Inflammatory macrophage (primary cell): ENCODE results near the gene RAB26.

Source experiments
- DNase-seq, 2 donors: peaks; one replicate each; pipeline ENCODE4 v3.0.0-alpha.2; 2020 to 2022

Gene RAB26

DNA sequence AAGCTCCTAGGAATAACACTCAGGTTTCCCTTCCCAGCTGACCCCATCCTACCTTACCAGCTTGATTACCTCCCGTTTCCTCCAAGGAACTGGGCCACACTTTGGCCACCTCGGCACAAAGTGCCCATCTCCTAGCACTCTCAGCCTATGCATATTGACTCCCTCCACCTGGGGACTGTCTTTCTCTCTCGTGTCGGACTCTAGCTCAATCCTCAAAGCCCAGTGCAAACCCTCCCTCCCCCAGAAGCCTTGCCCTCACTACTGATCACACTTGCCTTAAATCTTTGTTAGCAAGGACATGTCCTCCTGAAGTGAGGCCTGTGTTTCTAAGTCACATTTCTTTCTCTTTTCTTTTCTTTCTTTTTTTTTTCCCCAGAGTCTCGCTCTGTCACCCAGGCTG lies 2.6 kb upstream of the RAB26 start:
- DNase-seq = no peak

DNA sequence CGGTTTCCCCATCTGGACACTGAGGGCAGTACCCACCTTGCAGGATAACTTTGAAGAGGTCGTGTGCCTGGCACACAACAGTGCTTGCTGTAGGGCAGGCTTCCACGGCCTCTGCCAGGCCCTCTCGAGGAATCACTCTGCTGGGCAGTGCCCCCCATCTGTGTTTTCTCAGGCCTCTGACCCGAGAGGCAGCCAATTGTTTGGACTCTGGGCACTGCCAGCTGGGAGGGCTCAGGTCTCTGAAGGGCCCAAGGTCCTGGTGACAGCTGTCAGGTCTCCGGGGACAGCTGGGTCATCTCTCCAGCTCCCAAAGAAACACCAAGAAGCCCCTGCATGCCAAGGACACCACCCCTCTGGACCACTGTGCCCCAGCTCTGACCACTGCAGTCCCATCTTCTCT lies 1.0 kb upstream of the RAB26 start:
- DNase-seq = no peak

DNA sequence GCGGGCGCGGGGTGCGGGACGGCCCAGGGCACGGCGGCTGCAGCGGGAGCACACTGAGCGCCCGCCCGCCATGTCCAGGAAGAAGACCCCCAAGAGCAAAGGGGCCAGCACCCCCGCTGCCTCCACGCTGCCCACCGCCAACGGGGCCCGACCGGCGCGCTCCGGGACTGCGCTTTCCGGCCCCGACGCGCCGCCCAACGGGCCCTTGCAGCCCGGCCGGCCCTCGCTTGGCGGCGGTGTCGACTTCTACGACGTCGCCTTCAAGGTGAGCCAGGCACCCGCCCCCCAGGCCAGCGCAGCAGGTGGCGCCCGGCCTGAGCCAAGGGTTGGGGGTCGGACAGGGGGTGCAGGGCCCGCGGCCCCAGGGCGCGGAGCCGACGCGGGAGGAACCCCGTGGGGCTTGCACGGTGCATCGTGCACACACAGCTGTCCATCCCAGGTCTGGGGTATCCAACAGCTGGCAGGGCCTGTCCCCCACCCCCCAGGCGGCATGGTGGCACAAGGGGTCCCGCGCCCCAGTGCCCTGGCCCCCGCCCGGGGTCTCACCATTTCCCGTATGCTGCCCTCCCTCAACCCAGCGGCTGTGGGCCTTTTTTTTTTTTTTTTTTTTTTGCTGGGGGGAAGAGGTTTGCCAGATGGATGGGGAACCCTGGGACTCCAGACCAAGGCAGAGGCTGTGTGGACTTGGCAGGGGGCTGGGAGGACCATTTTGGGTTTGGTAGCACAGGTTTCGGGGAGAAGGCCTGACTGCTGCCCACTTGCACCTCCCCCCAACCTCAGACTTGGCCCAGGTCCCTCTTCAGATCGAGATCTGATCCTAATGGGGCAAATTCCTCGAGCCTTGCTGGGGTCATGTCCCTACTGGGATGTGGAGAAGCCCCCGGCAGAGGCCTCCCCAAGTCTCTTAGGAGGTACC lies 547 bp downstream of the RAB26 start:
- no peak for DNase-seq

DNA sequence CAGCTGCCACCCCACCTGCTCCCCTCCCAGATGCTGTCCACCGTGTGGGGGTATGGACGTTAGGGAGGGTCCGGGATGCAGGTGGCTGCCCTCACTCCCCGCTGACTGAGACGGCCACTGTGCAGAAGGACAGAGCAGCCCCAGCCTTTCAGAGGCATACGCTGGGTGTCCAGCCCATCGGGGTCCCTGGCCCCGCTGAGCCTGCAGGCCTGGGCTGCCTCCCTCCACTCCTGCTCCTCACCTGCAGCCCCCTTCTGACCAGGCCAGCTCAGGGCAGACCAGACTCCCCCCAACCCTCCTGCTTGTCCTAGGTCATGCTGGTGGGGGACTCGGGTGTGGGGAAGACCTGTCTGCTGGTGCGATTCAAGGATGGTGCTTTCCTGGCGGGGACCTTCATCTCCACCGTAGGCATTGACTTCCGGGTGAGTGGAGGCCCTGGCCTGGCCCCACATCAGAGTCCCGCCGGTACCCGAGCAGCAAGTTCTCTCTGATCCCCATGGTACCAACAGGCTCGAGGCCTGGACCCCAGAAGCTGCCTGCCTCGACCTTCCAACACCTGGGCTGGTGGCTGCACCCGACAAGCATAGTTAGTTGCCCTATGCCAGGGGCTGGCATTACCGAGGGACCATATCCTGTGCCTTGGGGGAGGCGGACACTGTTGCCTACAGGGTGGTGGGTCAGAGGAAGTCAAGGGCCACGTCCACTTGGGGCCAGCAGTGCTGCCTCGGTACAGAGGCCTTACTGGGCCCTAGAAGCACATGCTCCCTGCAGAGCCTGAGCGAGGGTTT lies 1.4 kb downstream of the RAB26 start:
- DNase-seq = no peak

DNA sequence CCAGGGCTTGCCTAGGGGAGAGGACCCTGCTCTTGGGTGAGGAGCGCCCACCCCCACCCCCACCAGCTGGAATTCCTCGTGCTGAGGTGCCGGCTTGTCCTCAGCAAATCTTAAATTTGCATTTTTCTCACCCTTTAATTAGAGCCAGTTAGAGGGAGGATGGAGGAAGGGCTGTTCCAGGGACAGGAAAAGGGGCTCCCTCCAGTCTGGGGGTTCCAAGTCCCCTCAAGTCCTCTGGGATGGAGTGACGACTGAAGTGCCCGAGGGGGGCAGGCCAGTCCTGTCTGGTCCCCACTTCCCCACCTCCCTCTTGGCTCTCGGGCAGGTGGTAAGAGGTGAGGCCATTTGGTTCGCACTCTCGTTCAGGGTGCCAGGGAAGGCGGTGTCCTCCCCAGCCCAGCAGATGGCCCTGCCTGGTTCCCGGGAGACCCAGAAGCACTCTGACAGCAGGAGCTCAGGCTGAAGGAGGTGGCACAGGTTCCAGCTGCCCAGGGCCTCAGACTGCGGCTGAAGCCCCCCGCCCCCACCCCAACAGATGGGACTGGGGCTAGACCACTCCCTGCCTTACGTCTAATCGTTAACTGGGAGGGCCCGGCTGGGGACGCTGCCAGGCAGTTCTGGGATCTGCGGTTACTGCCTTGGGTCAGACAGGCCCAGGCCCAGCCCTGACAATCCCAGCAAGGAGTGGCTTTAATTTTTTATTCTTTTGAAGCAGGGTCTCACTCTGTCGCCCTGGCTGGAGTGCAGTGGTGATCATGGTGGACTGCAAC lies 2.2 kb downstream of the RAB26 start:
- DNase-seq = no peak

DNA sequence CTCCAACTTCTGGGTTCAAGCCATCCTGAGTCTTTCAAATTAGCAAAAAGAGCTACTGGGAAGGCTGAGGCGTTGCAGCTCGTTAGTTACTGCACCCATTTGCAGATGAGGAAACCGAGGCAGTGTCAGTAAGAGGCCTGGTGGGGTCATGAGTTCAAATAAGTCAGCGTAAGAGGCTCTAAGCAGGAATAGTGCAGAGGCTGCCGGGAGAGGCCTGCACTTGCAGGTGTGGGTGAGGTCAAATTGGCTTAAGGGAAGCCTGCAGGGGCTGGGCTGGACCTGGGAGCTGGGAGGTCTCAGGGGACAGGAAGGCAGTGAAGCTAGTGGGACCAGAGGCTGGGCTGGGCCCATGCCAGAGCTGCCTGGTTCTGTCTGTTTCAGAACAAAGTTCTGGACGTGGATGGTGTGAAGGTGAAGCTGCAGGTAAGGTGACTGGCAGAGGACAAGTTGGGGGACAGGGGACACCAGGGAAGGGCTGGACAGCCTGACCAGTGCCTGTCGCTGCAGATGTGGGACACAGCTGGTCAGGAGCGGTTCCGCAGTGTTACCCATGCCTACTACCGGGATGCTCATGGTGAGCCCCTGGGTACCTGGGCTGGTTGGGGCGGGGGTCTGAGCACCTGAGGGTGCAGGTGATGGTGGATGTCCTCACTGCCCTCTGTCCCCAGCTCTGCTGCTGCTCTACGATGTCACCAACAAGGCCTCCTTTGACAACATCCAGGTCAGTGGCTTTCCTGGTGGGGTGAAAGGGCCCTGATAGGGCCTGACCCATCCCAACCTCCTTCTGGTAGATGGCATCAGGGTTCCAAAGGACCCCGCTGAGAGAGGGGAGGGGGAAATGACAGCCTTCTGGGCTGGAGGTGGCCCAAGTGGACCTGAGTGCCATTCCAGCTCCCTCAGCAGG lies 3.0 kb downstream of the RAB26 start:
- no peak for DNase-seq

DNA sequence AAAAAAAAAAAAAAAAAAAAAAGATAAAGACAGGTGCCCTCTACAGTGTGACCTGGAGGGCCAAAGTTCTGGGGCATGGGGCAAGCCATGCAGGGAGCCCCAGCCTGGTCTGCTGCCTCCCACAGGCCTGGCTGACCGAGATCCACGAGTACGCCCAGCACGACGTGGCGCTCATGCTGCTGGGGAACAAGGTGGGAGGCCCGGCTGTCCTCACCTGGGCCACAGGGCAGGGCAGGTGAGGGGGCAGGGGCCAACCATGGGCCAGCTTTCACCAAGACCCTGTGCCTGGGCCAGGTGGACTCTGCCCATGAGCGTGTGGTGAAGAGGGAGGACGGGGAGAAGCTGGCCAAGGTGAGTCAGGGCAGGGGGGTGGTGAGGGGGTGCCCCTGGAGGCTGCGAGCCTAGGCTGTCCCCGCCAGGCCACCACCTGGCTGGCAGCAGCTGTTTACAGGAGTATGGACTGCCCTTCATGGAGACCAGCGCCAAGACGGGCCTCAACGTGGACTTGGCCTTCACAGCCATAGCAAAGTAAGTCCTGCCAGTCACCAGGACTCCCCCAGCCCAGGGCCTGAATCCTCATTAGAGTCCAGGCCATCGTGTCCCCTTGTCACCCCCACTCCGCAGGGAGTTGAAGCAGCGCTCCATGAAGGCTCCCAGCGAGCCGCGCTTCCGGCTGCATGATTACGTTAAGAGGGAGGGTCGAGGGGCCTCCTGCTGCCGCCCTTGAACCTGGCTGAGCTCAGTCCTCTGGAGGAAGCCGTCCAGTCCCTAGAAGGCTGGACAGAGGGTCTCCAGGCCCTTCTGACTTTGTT lies 4.5 kb downstream of the RAB26 start:
- DNase-seq = no peak

DNA sequence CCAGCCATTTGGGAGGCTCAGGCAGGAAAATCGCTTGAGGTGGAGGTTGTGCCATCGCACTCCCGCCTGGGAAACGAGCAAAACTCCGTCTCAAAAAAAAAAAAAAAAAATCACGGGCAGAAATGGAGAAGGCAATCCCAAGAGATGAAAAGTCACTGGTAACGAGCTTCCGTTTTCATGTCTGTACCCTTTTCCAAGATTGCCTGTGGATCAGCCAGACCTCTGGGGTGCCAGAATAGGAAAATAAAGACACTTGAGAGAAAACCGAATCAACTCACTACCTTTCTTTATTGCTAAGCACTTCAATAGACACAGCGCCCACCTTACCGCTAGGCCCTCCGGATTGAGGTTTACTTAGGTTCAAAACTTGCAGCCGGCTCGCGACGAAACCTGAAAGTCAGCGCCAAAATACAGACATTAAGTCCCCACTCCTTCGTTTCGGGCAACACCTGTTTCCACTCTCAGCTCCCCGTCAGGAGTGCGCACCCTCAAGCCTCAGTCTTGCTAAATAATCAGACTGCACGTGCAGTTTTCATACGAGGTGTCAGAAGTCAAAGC lies 6.2 kb downstream of the RAB26 start:
- DNase-seq = peak in 1 of 2 donors; percentile 27

DNA sequence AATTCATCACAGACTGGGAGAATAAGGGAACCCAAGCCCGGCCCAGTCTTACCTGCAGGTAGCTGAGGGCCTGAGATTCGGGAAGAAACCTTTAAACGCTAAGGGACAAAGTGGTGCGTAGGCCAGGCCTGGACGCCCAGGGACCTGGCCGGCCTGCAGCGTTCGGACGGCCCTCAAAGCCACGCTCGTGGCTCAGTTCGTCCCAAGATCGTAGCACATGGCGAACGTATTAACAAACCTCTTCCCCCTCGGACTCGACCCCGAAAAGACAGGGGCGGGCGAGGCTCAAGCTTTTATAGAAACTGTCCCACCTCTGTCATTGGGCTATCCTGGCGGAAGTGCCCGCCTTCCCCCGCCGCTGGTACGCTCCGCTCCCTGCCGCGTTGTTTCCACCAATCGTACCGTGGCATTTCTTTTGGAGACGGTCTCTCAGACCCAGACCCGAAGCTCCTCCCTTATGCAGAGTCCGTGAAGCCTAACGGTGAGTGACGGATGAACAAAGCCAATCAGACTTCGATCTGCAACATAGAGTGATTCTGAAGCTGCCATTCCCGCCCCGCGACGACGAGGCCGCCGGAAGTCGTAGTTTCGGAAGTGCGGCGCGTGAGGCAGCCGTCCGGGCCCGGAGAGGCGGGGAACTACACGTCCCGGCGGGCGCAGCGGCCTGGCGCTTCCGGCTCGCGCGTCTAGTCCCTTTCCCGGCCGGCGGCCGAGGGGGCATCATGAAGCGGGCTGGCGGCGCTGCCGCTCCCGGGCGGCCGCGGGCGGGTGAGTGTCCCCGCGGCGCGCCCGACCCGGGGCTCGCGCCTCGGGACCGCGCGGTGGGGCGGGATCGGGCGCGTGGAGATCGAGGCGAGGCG lies 6.9 kb downstream of the RAB26 start, which contains the start of gene TRAF7:
TSS of gene TRAF7 (plus strand) at position 692 of the 860 bp plus-strand sequence. CDS start 8,139 bp downstream, outside the sequence.
- peak; percentile 100 for DNase-seq

DNA sequence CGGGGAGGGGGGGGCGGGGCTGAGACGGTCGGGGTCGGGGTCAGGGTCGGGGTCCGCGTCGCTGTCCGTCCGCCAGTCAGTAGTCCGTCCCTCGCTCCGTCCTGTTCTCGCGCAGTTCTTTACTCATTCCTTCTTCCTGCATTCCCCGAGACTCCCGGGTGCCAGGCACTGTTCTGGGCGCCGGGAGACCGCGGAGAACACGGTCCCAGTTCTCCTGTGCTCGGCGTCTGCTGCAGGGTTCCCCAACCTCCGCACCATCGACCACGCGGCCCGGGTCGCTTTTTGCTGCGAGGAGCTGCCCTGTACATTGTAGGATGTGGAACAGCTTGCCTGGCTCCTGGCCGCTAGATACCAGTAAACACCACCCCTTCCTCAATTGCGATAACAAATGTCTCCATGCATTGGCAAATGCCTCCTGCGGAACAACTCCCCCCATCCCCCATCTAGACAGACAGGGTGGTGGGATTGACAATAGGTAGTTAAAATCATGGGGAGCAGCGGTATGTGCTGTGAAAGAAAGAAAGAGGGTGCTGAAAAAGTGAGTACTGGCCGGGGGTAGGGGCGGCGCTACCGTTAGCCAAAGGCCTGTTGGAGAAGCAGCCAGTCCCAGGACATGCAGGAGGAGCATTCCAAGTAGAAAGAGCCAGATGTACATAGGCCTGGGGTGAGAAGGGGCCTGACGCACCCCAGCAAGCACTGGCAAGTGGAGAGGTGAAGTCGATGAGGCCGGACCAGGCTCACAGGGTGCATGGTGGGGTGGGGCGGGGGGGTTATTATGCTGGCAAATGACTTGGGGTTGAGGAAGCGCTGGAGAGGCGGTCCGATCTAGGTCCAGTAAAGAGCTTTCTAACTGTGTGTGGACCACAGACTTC lies 7.8 kb downstream of the RAB26 start:
- DNase-seq = peak; percentile 21 to 23

DNA sequence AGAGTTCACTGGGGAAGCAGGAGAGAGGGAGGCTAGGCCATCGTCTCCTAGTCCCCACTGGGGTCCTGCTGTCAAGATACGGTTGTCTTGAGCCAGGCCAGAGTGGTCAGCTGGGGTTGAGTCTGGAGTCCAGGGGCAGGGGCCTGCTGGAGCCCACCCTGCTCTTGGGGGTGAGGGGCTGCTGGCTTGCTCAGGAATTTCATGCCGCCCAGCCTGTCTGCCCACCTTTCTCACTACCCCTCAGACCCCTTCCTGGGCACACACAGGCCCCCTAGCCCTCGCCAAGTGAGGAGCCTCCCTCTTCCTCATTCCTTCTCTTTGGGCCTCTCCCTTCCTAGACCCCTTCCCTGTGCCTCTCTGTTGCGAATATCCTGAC lies 8.4 kb downstream of the RAB26 start:
- no peak for DNase-seq

DNA sequence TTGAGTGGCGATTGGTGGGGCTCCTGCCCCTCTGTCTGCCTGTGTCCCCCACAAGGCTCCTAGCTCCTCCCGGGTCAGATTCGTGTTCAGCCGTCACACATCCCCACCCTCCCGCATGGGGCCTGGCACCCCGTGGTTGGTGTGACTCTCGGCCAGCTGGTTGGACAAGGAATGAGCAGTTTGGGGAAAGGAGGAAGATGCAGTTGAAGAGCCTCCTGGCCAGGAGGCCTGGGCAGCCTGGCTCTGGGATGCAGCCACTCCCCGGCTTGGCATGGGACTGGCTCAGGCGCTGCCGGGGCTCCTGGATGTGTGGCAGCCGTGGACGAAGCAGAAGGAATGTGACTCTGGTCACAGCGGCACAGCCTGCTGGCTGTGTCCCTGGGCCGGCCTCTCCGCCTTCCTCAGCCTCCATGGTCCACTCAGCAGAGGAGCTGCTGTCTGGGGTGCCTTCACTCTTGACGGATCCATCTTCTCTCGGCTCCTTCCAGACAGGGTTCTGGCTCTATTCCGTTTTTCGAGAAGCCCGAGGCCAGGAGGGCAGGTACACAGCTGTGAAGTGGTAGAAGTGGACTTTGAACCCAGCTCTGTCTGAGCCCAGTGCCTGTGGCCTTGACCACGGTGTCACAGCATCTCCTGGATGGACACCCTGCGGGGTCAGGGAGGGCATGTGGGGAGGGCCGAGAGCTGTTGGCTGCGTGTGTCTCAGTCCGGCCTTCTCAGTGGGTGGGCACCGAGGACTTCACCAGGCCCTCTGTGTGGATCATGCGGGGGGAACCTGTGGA lies 9.2 kb downstream of the RAB26 start:
- DNase-seq = no peak

DNA sequence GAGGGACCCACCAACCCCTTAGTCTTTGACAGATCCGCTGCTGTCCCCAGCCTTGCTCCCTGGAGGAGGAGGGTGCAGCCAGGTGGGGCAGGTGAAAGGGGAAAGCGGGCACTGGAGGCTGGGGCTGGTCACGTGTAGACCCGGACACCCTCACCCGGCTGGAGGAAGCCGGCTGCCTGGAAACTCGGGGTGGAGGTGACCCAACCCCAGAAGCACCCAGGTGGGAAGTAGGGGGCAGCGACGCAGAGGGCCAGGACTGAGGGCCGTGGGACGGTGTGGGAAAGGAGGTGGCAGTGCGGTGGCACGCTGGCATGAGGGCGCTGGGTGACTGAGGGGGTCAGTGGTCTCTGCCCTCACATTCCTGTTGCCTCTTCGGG lies 9.8 kb downstream of the RAB26 start:
- no peak for DNase-seq

DNA sequence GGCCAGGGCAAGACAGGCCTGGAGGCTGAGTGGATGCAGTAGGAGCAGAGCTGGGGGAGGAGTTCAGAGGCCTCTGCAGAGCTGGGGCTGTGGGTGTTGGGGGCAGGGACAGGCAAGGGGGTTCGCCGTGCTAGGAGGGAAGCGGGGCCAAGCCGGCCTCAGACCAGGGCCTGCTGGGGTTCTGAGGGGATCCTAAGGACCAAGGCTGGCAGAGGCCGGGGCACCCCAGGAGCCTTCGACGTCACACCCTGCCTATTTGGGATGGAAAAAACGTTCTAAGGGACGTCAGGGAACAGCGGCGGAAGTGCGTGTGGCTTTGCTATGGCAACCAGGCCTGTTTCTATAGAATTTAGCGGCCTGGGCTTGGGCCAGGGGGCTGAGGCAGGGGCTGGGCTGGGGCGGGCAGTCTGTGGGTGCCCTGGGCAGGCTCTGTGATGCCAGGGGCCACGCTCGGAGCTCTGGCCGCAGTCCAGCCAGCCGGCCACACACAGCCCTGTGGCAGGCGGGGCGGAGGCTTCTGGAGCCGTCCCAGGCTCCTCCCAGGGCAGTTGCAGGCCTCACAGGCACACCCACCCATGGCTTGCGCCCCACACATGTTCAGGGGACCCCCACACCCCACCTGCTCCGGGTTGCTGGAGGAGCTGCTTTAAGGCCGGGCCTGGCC lies 10.9 kb downstream of the RAB26 start:
- no peak for DNase-seq

DNA sequence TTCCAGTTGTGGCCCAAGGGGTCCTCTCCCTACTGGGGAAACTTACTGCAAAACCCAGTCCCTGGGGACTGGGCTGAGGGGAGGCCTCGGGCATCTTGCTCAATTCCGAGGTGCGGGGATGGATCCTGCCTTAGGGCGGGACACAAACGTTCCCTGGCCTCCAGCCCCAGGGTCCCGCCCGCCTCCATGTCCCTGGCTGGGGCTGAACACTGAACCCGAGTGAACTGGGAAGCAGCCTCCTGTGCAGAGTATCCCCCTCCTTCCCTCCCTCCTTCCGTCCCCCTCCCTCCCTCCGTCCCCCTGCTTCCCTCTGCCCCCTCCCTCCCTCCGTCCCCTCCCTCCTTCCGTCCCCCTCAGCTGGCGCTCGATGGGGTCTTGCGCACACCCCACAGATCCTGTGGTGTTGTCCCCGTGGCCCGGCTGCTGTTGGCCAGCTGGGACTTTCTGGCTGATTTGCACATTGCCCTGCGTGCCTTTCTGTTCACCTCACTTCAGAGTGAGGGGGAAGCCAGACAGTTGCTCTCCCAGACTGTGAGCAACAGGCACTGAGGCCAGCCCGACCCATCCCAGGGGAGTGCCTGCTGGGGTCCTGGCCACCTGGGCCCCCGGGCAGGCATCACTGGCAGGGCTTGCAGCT lies 12.6 kb downstream of the RAB26 start:
- DNase-seq = no peak

DNA sequence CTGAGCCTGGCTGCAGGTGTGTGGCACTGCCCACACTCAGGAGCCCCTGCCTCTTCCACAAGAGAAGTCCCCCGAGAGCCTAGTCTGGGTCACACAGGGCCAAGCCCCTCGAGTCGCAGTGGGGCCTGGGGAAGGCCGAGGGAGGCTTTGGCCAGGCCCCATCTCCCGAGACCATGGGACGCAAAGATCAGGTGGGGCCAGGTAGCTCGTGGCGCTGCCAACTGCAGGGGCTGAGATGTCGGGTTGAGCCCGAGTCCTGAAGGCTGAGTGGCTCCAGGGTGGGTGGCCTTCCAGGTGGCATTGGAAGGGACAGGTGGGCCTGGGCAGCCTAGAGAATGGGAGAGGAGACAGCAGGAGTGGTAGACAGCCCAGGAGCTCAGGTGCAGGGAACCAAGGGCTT lies 13.5 kb downstream of the RAB26 start:
- no peak for DNase-seq

DNA sequence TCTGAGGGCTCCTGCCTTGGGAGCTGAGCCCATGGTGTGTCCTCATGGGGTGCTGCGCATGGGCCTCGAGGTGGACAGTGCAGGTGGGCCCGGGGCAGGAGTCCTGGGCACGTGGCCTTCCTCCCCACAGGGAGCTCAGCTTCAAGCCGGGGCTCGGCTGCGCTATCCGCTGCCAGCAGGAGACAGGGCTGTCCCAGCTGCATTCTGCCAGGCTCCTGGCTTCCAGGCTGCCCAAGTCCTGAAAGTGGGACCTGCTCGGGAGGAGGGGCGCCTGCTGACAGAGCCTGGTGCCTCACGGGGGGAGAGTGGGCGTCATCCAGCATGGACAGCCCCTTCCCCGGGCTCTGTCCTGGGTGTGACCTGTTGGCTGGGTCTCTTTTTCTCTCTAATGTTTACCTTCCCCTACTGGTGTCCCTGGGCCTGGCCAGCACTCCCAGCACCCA lies 14.3 kb downstream of the RAB26 start:
- no peak for DNase-seq
